GM23338 (cell line): ENCODE measurements around the gene NECAP2.

ENCODE experiments used
- CREB1 ChIP-seq: fragments of 250-450 bp; sonication (Bioruptor Pico); IDR thresholded peaks from 2 replicates; pipeline ENCODE4 v1.5.0; 2020; ENCODE audit warnings: low read depth, mild to moderate bottlenecking, moderate library complexity
- EZH2phosphoT487 ChIP-seq: fragments of 200-600 bp; sonication (generic); IDR thresholded peaks from one replicate; pipeline ENCODE4 v1.8.1; 2018; ENCODE audit warnings: antibody characterized with exemption; ENCODE audit not compliant: unreplicated experiment
- JUNB ChIP-seq: IDR thresholded peaks from one replicate; pipeline ENCODE4 v1.6.1; 2016; ENCODE audit warnings: antibody characterized with exemption; ENCODE audit not compliant: unreplicated experiment
- NANOG ChIP-seq: IDR thresholded peaks from 2 replicates; pipeline ENCODE4 v1.6.1; 2016; ENCODE audit warnings: antibody characterized with exemption, borderline replicate concordance
- POLR2AphosphoS5 ChIP-seq: IDR thresholded peaks from 2 replicates; pipeline ENCODE4 v1.6.1; 2016; ENCODE audit warnings: antibody characterized with exemption, low read depth
- ZNF114 ChIP-seq: fragments of 250-450 bp; sonication (Bioruptor Pico); IDR thresholded peaks from 2 replicates; pipeline ENCODE4 v1.5.0; 2020; ENCODE audit warnings: mild to moderate bottlenecking, moderate library complexity
- TF ChIP-seq, protein P1 (sequence below), 2 experiments: fragments of 200-600 bp in 1 of 2; sonication (generic) in 1 of 2; conservative IDR thresholded peaks; 2 replicates each; pipeline versions ENCODE4 v1.5.1 to v1.6.1; 2016 to 2017; ENCODE audit warnings: antibody characterized with exemption in 2 of 2, low read depth in 2 of 2, mild to moderate bottlenecking in 2 of 2, moderate library complexity in 1 of 2
- TF ChIP-seq, protein P2 (sequence below): IDR thresholded peaks from one replicate; pipeline ENCODE4 v1.6.1; 2018; ENCODE audit warnings: antibody characterized with exemption; ENCODE audit not compliant: unreplicated experiment

DNA sequence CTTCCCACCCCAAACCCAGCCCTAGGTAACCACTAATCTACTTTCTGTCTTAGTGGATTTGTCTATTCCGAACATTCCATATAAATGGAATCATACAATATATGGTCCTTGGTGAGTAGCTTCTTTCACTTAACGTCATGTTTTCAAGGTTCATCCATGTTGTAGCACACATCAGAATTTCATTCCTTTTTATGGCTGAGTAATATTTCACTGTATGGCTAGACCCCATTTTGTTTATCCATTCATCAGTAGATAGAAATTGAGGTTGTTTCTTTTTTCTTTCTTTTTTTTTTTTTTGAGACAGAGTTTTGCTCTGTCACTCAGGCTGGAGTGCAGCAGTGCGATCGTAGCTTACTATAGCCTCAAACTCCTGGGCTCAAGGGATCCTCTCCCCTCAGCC is 6.5 kb upstream of the NECAP2 start:
- TF ChIP-seq, protein P1, sequence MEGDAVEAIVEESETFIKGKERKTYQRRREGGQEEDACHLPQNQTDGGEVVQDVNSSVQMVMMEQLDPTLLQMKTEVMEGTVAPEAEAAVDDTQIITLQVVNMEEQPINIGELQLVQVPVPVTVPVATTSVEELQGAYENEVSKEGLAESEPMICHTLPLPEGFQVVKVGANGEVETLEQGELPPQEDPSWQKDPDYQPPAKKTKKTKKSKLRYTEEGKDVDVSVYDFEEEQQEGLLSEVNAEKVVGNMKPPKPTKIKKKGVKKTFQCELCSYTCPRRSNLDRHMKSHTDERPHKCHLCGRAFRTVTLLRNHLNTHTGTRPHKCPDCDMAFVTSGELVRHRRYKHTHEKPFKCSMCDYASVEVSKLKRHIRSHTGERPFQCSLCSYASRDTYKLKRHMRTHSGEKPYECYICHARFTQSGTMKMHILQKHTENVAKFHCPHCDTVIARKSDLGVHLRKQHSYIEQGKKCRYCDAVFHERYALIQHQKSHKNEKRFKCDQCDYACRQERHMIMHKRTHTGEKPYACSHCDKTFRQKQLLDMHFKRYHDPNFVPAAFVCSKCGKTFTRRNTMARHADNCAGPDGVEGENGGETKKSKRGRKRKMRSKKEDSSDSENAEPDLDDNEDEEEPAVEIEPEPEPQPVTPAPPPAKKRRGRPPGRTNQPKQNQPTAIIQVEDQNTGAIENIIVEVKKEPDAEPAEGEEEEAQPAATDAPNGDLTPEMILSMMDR (conservative IDR thresholded peaks at IDR 0.05; ENCODE audit: low read depth in 2 of 2) = no peak
- TF ChIP-seq, protein P2, sequence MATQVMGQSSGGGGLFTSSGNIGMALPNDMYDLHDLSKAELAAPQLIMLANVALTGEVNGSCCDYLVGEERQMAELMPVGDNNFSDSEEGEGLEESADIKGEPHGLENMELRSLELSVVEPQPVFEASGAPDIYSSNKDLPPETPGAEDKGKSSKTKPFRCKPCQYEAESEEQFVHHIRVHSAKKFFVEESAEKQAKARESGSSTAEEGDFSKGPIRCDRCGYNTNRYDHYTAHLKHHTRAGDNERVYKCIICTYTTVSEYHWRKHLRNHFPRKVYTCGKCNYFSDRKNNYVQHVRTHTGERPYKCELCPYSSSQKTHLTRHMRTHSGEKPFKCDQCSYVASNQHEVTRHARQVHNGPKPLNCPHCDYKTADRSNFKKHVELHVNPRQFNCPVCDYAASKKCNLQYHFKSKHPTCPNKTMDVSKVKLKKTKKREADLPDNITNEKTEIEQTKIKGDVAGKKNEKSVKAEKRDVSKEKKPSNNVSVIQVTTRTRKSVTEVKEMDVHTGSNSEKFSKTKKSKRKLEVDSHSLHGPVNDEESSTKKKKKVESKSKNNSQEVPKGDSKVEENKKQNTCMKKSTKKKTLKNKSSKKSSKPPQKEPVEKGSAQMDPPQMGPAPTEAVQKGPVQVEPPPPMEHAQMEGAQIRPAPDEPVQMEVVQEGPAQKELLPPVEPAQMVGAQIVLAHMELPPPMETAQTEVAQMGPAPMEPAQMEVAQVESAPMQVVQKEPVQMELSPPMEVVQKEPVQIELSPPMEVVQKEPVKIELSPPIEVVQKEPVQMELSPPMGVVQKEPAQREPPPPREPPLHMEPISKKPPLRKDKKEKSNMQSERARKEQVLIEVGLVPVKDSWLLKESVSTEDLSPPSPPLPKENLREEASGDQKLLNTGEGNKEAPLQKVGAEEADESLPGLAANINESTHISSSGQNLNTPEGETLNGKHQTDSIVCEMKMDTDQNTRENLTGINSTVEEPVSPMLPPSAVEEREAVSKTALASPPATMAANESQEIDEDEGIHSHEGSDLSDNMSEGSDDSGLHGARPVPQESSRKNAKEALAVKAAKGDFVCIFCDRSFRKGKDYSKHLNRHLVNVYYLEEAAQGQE = no peak
- TF ChIP-seq ZNF114 (CRISPR knock-in tag) (no peak), NANOG (no peak), EZH2phosphoT487 (no peak), POLR2AphosphoS5 (no peak), CREB1 (CRISPR knock-in tag) (no peak), JUNB (no peak)
